ENCODE data around the gene VPS52. TPM values are rescaled to one million over a fixed set of nuclear protein-coding genes. Genes with fewer than 3 reads are reported as not detected.

VPS52 gene
- total RNA-seq, 1 experiment from 2014 or later: 47.1 TPM

DNA sequence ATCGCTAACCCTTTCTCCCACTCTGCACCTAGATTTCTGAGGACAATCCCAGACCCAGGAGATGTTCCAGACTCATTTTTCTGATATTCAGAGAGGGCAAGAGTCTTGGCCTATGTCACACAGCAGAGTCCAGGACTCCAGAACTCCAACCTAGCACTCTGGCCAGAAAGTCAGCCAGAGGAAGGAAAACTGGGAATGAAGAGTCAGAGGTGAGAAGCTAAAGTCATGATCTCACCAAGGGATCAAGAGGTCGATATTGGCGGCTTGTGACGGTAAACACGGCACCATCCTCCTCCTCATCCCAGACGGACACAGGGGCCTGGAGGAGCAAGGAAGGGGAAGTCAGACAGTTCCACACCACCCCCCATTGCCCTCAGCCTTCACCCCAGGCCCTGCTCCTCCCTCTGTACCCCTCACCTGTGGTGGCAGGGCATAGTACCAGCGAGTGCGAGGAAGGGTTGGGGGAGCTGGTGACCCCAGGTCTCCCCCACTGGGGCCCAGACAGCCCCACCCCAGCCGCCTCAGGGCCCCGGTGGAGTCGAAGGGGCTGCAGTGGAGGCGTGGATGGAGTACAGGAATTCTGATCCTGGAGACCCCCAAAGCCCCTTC lies 25.2 kb upstream of the VPS52 start:
- DNase-seq: no peak
- H2BK5ac ChIP-seq (ENCODE audit: insufficient read length, low read length): no peak overlapping the region
- H4K8ac ChIP-seq (replicated peaks; ENCODE audit: insufficient read length, low read depth, low read length): no peak overlapping the region
- peaks cover 22% of the 10 kb centered on the region for H3K23me2 ChIP-seq (ENCODE audit: insufficient read length, low read depth, low read length, poor library complexity, severe bottlenecking)
- TF ChIP-seq, protein P1, sequence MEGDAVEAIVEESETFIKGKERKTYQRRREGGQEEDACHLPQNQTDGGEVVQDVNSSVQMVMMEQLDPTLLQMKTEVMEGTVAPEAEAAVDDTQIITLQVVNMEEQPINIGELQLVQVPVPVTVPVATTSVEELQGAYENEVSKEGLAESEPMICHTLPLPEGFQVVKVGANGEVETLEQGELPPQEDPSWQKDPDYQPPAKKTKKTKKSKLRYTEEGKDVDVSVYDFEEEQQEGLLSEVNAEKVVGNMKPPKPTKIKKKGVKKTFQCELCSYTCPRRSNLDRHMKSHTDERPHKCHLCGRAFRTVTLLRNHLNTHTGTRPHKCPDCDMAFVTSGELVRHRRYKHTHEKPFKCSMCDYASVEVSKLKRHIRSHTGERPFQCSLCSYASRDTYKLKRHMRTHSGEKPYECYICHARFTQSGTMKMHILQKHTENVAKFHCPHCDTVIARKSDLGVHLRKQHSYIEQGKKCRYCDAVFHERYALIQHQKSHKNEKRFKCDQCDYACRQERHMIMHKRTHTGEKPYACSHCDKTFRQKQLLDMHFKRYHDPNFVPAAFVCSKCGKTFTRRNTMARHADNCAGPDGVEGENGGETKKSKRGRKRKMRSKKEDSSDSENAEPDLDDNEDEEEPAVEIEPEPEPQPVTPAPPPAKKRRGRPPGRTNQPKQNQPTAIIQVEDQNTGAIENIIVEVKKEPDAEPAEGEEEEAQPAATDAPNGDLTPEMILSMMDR (conservative IDR thresholded peaks at IDR 0.05): no peak
- Mint-ChIP-seq H3K27me3 (ENCODE audit: low read depth) (no peaks in the 10 kb centered on the region), H3K27ac (peak overlapping the region in 1 of 3 experiments; percentile 96; a peak in 3 of 7 replicates), H3K4me1 (peaks cover 12 to 20% of the 10 kb centered on the region in 2 experiments), H3K36me3 (ENCODE audit: insufficient read depth in 1 of 3, low read depth in 3 of 3) (peaks cover 19 to 40% (median 38%) of the 10 kb centered on the region in 3 experiments), H3K9me3 (no peaks in the 10 kb centered on the region), H3K4me3 (peak overlapping the region; percentile 98 to 100)
- no peak overlapping the region for H2AK5ac ChIP-seq (ENCODE audit: insufficient read length, low read length)
- H2BK15ac ChIP-seq (ENCODE audit: low read depth, low read length): no peak overlapping the region
- no peak overlapping the region for H3K56ac ChIP-seq (ENCODE audit: insufficient read length, low read depth, low read length)
- H3T11ph ChIP-seq (ENCODE audit: low read length): no peak overlapping the region
- peak overlapping the region; percentile 90 for H3K4me2 ChIP-seq (ENCODE audit: insufficient read depth, insufficient read length, low read length)
- no peaks in the 10 kb centered on the region for H3K79me1 ChIP-seq (ENCODE audit: insufficient read depth, low read depth, low read length, poor library complexity, severe bottlenecking)
- H3K18ac ChIP-seq (ENCODE audit: insufficient read length, low read depth, low read length): peak overlapping the region; percentile 78
- no CpG with 5 or more reads among the region's 12 CpGs for WGBS (ENCODE audit: extremely low coverage, insufficient read length, low lambda C conversion rate)
- no peak overlapping the region for H3K27ac ChIP-seq (ENCODE audit: insufficient read length, low read depth, low read length)
- peak overlapping the region; percentile 34 for H3K9ac ChIP-seq (ENCODE audit: extremely low read depth, insufficient read length, low read length)
- H2AFZ ChIP-seq (ENCODE audit: low read length): no peak overlapping the region
- no peak overlapping the region for H2BK120ac ChIP-seq (ENCODE audit: low read depth, low read length, poor library complexity, severe bottlenecking)
- no peaks in the 10 kb centered on the region for H3K9me3 ChIP-seq (ENCODE audit: control insufficient read depth, low read depth, low read length)
- no peak overlapping the region for H4K91ac ChIP-seq (ENCODE audit: insufficient read length, low read depth, low read length)
- no peak overlapping the region for H2BK12ac ChIP-seq (ENCODE audit: insufficient read length, low read depth, low read length)
- no peak overlapping the region for H4K5ac ChIP-seq (ENCODE audit: insufficient read length, low read depth, low read length)
- H3K14ac ChIP-seq (ENCODE audit: insufficient read depth, low read length): no peak overlapping the region; the same call in 1 of the 2 replicates
- no peak overlapping the region for H2BK20ac ChIP-seq (ENCODE audit: low read depth, low read length, poor library complexity, severe bottlenecking)
- H3K4ac ChIP-seq (ENCODE audit: low read depth, low read length): no peak overlapping the region
- no peak overlapping the region for H3K23ac ChIP-seq (ENCODE audit: insufficient read length, low read depth, low read length)
- H3K27me3 ChIP-seq (ENCODE audit: insufficient read depth, low read length): no peaks in the 10 kb centered on the region
- H4K20me1 ChIP-seq (ENCODE audit: control insufficient read depth, insufficient read depth, insufficient read length): no peaks in the 10 kb centered on the region
- H3K4me1 ChIP-seq (ENCODE audit: insufficient read depth, low read length): no peaks in the 10 kb centered on the region
- H3K79me2 ChIP-seq (ENCODE audit: insufficient read depth, low read length): peaks cover 3% of the 10 kb centered on the region; the same call in 1 of the 2 replicates
